ENCODE results near the gene MYLK.
"Not testable (repeated sequence)": the region's sequence is repeated elsewhere in the genome, so short reads cannot be mapped to it uniquely, and the experiment has no call there.

The MYLK gene

GRCh38 chr3:123703663-123704062 lies 180.5 kb downstream of the MYLK start:
- H3K4me3 ChIP-seq (ENCODE audit: low read depth, low read length): not testable (repeated sequence)

DNA sequence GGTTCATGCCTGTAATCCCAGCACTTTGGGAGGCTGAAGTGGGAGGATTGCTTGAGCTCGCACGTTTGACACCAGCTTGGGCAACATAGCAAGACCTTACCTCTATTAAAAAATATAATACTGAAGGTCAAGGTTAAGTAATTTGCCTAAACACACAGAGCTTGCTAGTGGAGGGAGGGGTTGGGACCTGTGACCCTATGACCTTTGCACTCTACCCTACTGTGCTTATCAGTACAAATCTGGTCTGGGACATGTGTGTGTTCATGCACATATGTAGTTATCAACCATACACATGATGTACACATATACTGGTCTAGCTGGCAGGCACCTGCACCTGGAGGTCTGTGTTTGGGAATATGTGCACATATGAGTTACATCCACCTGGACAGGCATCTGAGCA lies 181.4 kb downstream of the MYLK start:
- H3K4me3 ChIP-seq (ENCODE audit: low read depth, low read length): no peak overlapping the region

GRCh38 chr3:123702057-123702456 lies 182.1 kb downstream of the MYLK start:
- not testable (repeated sequence) for H3K4me3 ChIP-seq (ENCODE audit: low read depth, low read length)

DNA sequence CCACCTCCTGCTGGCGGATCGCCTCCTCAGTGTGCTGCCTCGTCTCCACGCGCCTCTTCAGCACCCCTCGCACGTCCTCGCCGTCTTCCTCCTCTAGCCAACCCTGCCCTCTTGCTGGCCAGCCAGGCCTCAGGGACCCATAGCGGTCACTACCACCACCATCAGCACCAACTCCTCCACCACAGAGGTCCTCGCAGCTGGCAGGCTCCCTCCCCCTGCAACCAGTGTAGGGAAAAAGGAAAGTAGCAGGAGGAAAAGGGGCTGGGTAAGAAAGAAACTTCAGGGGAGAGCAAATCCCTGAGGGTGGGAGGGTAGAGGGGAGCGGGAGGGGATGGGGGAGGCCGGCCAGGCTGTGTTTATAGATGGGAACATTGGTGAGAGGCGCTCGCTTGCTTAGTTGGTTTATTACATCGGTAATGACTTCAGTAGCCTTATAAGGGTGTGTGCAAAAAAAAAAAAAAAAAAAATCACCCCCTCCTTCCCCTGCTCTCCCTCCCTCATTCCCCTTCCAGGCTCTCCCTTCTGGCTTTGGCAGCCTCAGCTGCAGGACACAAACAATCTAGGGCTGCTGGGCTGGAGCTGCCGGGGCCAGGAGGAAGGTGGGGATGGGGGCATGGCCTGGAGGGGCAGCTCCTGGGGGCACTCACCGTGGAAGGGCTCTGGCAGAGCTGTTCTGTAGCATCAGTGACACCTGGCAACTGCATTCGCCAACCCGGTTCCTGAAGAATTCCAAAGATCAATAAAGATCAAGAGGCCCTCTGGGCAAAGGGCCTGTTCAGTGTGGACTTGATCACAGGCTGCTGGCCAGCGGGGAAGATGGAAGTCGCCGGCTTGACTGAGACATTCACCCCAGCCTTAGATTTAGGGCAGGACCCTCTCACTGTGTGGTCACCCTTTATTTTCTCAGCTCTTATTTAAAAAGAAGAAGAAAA lies 183.1 kb downstream of the MYLK start:
- H3K4me3 ChIP-seq (ENCODE audit: low read depth, low read length): no peak overlapping the region

- no peak overlapping the region for H3K4me3 ChIP-seq (ENCODE audit: low read depth, low read length)
These were observed 185.3 kb downstream of the MYLK start for GRCh38 chr3:123698813-123699212.

DNA sequence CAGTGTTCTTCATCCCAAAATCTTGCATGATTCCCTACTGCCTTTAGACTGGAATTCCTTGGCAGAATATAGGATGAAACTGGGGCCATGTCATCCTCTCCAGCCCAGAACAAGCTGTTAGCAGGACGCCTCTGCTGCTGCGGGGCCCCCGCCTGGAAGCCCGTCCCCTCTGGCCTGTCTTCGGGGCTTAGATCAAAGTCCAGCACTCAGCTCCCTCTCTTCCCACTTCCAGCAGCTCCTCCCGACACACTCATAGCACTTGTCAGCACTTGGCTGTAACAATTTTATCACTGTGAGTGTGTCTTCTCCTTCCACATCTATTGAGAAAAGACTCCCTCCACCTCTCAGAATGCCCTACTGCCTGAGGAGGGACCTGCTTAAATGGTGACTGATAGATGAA lies 187.3 kb downstream of the MYLK start:
- no peak overlapping the region for H3K4me3 ChIP-seq (ENCODE audit: low read depth, low read length)

DNA sequence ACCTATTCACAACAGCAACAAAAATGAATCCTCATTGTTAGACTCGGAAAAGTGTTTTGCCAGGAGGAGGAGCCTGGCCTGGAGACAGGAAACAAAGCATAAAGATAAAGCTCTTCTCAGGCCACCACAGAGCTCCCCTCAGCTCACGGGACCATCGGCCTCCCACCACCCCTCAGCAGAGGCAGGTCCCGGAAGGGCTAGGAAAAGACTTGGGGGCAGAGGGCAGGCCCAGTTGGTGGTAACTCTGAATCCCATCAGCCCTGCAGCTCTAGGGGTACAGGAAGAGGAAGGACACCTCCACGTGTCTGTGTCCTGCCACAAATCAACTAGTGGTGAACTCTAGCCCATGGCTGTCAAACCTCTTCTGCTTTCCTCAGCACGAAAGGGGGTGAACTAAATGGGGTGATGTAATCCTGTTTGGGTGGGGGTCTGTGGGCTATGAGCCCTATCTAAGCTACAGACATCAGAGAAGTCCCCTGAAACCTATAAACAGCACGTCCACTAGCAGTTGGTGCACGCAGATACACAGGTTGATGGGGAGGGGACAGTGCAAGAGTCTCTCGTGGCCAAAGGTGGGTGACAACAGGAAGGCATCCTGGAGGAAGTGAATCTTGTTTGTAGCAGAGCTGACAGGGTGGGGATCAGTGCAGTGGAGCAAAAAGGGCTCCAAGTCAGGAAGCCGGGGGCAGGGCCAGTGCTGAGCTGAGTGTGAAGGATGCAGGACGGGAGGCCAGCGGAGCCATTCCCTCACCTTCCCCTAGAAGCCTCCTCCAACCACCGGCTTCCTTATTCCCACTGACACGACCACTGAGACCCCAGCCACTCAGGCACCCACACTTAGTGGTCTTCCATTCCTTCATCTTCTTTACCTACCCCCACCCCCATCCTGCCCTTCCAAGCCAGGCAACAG lies 188.1 kb downstream of the MYLK start:
- H3K4me3 ChIP-seq (ENCODE audit: low read depth, low read length): no peak overlapping the region

- no peak overlapping the region for H3K4me3 ChIP-seq (ENCODE audit: low read depth, low read length)
These were observed 189.0 kb downstream of the MYLK start for GRCh38 chr3:123695152-123695551.

GRCh38 chr3:123694366-123695087 lies 189.6 kb downstream of the MYLK start:
- no peak overlapping the region for H3K4me3 ChIP-seq (ENCODE audit: low read depth, low read length)

GRCh38 chr3:123693584-123694190 lies 190.4 kb downstream of the MYLK start:
- H3K4me3 ChIP-seq (ENCODE audit: low read depth, low read length): no peak overlapping the region

GRCh38 chr3:123692671-123693070 lies 191.5 kb downstream of the MYLK start:
- H3K4me3 ChIP-seq (ENCODE audit: low read depth, low read length): no peak overlapping the region

DNA sequence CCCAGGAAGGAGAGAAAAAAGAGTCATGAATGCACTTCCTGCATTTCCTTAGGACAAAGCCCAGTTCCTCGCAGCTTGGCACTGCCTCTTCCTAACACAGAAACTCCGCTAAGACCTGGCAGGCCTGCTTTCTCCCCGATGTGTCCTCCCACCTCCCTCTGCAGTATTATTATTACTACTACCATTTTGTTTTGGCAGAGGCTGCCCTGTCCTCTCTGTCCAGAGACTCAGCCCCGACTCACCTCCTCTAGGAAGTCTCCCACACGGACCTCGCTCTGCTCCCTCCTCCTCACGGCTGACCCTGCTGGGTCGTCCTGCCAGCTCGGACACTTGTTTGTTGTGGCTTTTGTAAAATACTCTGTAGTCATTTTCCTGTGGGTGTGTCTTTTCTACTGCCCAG lies 192.1 kb downstream of the MYLK start:
- no peak overlapping the region for H3K4me3 ChIP-seq (ENCODE audit: low read depth, low read length)

DNA sequence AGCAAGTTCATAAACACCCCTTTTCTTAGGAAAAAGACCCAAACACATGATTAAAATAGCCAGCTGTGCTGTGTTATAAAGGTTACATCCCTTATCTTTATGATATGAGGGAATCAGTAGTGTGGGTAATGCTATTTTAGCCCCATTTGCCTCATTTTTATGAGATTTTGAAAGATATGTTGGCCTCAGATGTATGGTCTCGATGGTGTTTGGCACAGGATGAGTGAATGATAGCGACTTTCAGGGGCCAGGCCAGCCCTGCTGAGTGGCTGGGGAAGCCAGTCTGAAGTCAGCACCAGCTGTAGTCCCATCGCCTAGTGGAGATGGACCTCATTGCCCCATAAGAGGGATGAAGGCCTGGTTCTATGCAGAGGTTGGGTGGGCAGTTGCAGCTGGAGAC lies 194.3 kb downstream of the MYLK start:
- H3K4me3 ChIP-seq (ENCODE audit: low read depth, low read length): no peak overlapping the region

DNA sequence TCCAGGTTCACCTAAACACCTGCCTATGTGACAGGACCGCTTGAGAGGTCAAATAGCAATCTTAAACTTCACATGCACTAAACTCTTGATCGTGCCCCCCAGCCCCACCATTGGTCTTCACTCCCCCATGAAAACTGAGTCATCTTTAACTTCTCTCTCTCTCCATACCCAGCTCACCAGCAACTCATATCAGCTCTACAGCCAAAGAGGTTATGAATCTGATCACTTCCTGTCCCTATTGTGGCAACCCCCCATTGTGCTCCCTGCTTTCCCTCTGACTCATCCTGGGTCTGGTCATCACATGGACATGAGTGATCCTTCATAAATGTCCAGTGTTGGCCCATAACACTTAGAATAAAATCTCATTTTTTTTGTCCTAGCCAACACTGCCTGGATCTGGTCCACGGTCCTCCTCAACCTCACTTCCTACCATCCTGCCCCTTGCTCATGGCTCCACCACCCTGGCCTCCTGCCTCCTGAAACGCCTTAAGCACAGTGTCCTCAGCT lies 195.8 kb downstream of the MYLK start:
- H3K4me3 ChIP-seq (ENCODE audit: low read depth, low read length): no peak overlapping the region

GRCh38 chr3:123687286-123687685 lies 196.8 kb downstream of the MYLK start:
- H3K4me3 ChIP-seq (ENCODE audit: low read depth, low read length): no peak overlapping the region

DNA sequence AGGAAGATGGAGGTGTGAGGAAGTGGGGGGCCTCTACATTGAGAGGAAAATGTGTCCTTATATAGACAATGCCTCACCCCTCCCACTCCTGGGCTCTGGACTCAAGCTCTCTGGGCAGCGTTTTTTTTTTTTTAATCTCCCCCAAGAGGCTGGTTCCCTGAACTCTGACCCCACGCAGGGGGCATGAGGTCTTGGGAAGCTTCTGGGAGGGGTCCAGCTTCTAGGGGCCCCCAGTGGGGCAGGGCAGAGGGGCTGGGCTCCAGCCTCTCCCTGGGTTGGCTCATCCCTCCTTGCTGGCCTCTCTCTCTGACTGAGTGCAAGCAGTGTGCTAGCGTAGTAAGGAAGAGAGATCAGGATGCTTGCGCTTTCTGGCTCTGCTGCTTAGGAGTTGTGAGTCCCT lies 197.9 kb downstream of the MYLK start:
- no peak overlapping the region for H3K4me3 ChIP-seq (ENCODE audit: low read depth, low read length)

- H3K4me3 ChIP-seq (ENCODE audit: low read depth, low read length): no peak overlapping the region
These were observed 198.4 kb downstream of the MYLK start for GRCh38 chr3:123685780-123686179.

- no peak overlapping the region for H3K4me3 ChIP-seq (ENCODE audit: low read depth, low read length)
These were observed 199.5 kb downstream of the MYLK start for GRCh38 chr3:123684636-123685035.

GRCh38 chr3:123684209-123684608 lies 199.9 kb downstream of the MYLK start:
- no peak overlapping the region for H3K4me3 ChIP-seq (ENCODE audit: low read depth, low read length)

GRCh38 chr3:123683505-123684154 lies 200.5 kb downstream of the MYLK start:
- H3K4me3 ChIP-seq (ENCODE audit: low read depth, low read length): no peak overlapping the region

Measured in iPS-11a (cell line).